Activated T-helper 2 cell treated with anti-CD3 and anti-CD28 coated beads, Interferon-gamma antibody, Interleukin-2, Interleukin-4, amounts not matched to agents 10 μg/mL and 5 μg/mL and 100 μg/mL, durations not matched to agents 14 hours and 24 hours and 36 hours (primary cell): Measurements from ENCODE around the gene PRKCE. TPM values are rescaled to one million over a fixed set of nuclear protein-coding genes. Genes with fewer than 3 reads are reported as not detected.

Source experiments
- DNase-seq: peaks from one replicate; pipeline ENCODE4 v3.0.0; 2021; ENCODE audit warnings: low spot score
- H3K27ac Mint-ChIP-seq: one replicate; pipeline ENCODE4 v1.8.0; 2021; ENCODE audit warnings: mixed read lengths
- H3K27me3 Mint-ChIP-seq: one replicate; pipeline ENCODE4 v1.8.0; 2021; ENCODE audit warnings: low read depth, mixed read lengths
- H3K36me3 Mint-ChIP-seq: one replicate; pipeline ENCODE4 v1.8.0; 2021; ENCODE audit warnings: low read depth, mixed read lengths
- H3K4me1 Mint-ChIP-seq: one replicate; pipeline ENCODE4 v1.8.0; 2021; ENCODE audit warnings: low read depth, mixed read lengths
- H3K4me3 Mint-ChIP-seq: one replicate; pipeline ENCODE4 v1.8.0; 2021; ENCODE audit warnings: low read depth, mild to moderate bottlenecking, moderate library complexity, mixed read lengths
- H3K9me3 Mint-ChIP-seq: one replicate; pipeline ENCODE4 v1.8.0; 2021; ENCODE audit warnings: mixed read lengths
- intact Hi-C: fragments of 100-400 bp; cut with micrococcal nuclease; formaldehyde crosslinking; loops from one replicate; pipeline ENCODE4 v1.15.1; 2023
- total RNA-seq: library from RNA; stranded (reverse); gene quantifications from 2 replicates; pipeline ENCODE4 v1.2.3, GENCODE V29; 2022

PRKCE gene
- total RNA-seq, 1 donor from 2014 or later, result 21.5 TPM

- peak; percentile 41 for DNase-seq
- Mint-ChIP-seq H3K9me3 (no peaks in the 10 kb centered on the region), H3K27ac (no peak overlapping the region), H3K4me1 (peaks cover 14% of the 10 kb centered on the region), H3K27me3 (no peaks in the 10 kb centered on the region), H3K4me3 (no peak overlapping the region), H3K36me3 (no peaks in the 10 kb centered on the region)
- intact Hi-C loops, result loop anchor here (1.0 to 2.0 kb wide), 2 partner anchors 135 to 158 kb away; no protein-coding TSS in a partner anchor
Observed at GRCh38 chr2:45778720-45779171, 127.3 kb downstream of the PRKCE start.

- Mint-ChIP-seq H3K36me3 (no peaks in the 10 kb centered on the region), H3K27me3 (no peaks in the 10 kb centered on the region), H3K4me1 (peaks cover 25% of the 10 kb centered on the region), H3K27ac (no peak overlapping the region), H3K9me3 (no peaks in the 10 kb centered on the region), H3K4me3 (no peak overlapping the region)
- no peak for DNase-seq
- intact Hi-C loops, result loop anchor here (10.0 kb wide), 1 partner anchor 64 kb away; no protein-coding TSS in a partner anchor
Observed at GRCh38 chr2:45780541-45781463, 129.3 kb downstream of the PRKCE start.

DNA sequence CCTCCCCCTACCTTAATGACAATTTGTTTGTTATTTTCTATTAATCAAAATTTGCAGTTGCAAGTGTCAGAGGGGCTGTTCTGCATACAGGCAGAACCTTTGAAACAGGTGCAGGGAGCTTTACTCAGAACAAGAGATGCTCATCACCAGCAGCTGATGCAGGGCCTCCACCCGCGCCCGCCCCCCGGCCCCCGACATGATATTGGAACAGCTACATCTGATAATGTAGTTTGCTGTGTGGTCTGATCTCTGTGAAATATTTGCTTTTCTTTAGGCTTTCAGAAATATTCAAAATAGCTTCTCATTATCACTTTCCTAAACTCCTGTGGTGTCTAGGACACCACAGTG, 130.0 kb downstream of the PRKCE start:
- intact Hi-C loops, result loop anchor here (10.0 kb wide), 1 partner anchor 63 kb away; no protein-coding TSS in a partner anchor
- H3K27ac Mint-ChIP-seq, result no peak overlapping the region
- H3K36me3 Mint-ChIP-seq, result no peaks in the 10 kb centered on the region

DNA sequence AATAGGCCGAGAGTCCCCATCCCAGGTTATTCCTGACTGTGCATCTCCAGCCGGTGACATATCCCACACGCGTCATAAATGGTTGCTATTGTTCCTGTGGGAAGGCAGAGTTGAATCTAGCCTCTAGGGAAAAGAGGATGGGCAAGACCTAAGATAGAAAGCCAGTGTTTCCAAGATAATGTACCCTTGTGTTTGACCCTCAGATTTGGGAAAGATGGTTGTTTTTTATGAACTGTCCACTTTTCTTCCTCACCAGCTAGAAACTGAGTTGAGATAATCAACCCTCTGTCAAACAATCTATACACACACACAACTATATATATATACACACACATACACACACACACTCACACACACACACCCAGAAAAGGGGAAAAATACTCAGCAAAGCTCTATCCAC, 131.0 kb downstream of the PRKCE start:
- H3K36me3 Mint-ChIP-seq, result no peaks in the 10 kb centered on the region
- no peak for DNase-seq
- no peak overlapping the region for H3K4me3 Mint-ChIP-seq
- no peaks in the 10 kb centered on the region for H3K27me3 Mint-ChIP-seq
- intact Hi-C loops, result loop anchor here (10.0 kb wide), 1 partner anchor 62 kb away; no protein-coding TSS in a partner anchor
- H3K27ac Mint-ChIP-seq, result no peak overlapping the region
- H3K4me1 Mint-ChIP-seq, result peaks cover 39% of the 10 kb centered on the region
- H3K9me3 Mint-ChIP-seq, result no peaks in the 10 kb centered on the region

More for the DNA sequence above, 130.0 kb downstream of the PRKCE start:
- no peaks in the 10 kb centered on the region for H3K27me3 Mint-ChIP-seq
- H3K9me3 Mint-ChIP-seq, result no peaks in the 10 kb centered on the region
- no peak for DNase-seq
- peaks cover 31% of the 10 kb centered on the region for H3K4me1 Mint-ChIP-seq
- no peak overlapping the region for H3K4me3 Mint-ChIP-seq

- Mint-ChIP-seq H3K36me3 (no peaks in the 10 kb centered on the region), H3K27me3 (no peaks in the 10 kb centered on the region), H3K27ac (no peak overlapping the region), H3K4me1 (peaks cover 39% of the 10 kb centered on the region), H3K4me3 (no peak overlapping the region), H3K9me3 (no peaks in the 10 kb centered on the region)
- intact Hi-C loops, result loop anchor here (10.0 kb wide), 1 partner anchor 62 kb away; no protein-coding TSS in a partner anchor
- DNase-seq, result no peak
Observed at GRCh38 chr2:45782986-45783385, 131.5 kb downstream of the PRKCE start.

- DNase-seq, result no peak
- Mint-ChIP-seq H3K4me3 (peak overlapping the region; percentile 11), H3K27me3 (no peaks in the 10 kb centered on the region), H3K36me3 (no peaks in the 10 kb centered on the region), H3K27ac (peak overlapping the region; percentile 68), H3K9me3 (no peaks in the 10 kb centered on the region), H3K4me1 (peaks cover 29% of the 10 kb centered on the region)
- intact Hi-C loops, result loop anchor here (10.0 kb wide), 1 partner anchor 59 kb away; no protein-coding TSS in a partner anchor
Observed at GRCh38 chr2:45786030-45786835, 134.8 kb downstream of the PRKCE start.

- Mint-ChIP-seq H3K36me3 (no peaks in the 10 kb centered on the region), H3K4me3 (no peak overlapping the region), H3K27ac (no peak overlapping the region), H3K4me1 (peaks cover 29% of the 10 kb centered on the region), H3K9me3 (no peaks in the 10 kb centered on the region), H3K27me3 (no peaks in the 10 kb centered on the region)
- intact Hi-C loops, result loop anchor here (10.0 kb wide), 1 partner anchor 58 kb away; no protein-coding TSS in a partner anchor
- DNase-seq, result no peak
Observed at GRCh38 chr2:45786836-45787357, 135.4 kb downstream of the PRKCE start.

DNA sequence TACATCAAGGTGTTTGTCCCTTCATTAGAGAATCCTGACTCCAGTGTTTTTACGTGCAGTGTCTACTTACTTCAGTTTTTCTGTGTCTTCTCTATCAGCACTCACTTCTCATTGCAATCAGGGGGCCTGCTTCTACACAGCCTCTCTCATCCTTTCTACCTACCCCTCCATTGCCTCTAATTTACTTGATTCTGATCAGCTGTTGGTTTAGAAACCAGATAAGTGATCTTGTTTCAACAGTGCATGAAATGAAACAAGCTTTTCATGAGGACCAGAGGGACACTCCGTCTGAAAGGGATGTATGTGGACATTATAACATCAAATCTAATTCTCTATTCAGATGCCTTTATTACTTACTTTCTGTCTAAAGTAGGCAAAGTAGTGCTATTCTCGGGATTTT, 136.9 kb downstream of the PRKCE start:
- H3K36me3 Mint-ChIP-seq, result no peaks in the 10 kb centered on the region
- intact Hi-C loops, result loop anchor here (10.0 kb wide), 1 partner anchor 56 kb away; no protein-coding TSS in a partner anchor
- H3K9me3 Mint-ChIP-seq, result no peaks in the 10 kb centered on the region
- no peak for DNase-seq
- no peaks in the 10 kb centered on the region for H3K27me3 Mint-ChIP-seq
- peaks cover 29% of the 10 kb centered on the region for H3K4me1 Mint-ChIP-seq
- H3K27ac Mint-ChIP-seq, result no peak overlapping the region
- H3K4me3 Mint-ChIP-seq, result no peak overlapping the region

- H3K36me3 Mint-ChIP-seq, result no peaks in the 10 kb centered on the region
- H3K9me3 Mint-ChIP-seq, result no peaks in the 10 kb centered on the region
- no peak overlapping the region for H3K27ac Mint-ChIP-seq
- peaks cover 24% of the 10 kb centered on the region for H3K4me1 Mint-ChIP-seq
- H3K27me3 Mint-ChIP-seq, result no peaks in the 10 kb centered on the region
- DNase-seq, result no peak
- no peak overlapping the region for H3K4me3 Mint-ChIP-seq
- intact Hi-C loops, result loop anchor here (10.0 kb wide), 1 partner anchor 55 kb away; no protein-coding TSS in a partner anchor
Observed at GRCh38 chr2:45789317-45789716, 137.8 kb downstream of the PRKCE start.

DNA sequence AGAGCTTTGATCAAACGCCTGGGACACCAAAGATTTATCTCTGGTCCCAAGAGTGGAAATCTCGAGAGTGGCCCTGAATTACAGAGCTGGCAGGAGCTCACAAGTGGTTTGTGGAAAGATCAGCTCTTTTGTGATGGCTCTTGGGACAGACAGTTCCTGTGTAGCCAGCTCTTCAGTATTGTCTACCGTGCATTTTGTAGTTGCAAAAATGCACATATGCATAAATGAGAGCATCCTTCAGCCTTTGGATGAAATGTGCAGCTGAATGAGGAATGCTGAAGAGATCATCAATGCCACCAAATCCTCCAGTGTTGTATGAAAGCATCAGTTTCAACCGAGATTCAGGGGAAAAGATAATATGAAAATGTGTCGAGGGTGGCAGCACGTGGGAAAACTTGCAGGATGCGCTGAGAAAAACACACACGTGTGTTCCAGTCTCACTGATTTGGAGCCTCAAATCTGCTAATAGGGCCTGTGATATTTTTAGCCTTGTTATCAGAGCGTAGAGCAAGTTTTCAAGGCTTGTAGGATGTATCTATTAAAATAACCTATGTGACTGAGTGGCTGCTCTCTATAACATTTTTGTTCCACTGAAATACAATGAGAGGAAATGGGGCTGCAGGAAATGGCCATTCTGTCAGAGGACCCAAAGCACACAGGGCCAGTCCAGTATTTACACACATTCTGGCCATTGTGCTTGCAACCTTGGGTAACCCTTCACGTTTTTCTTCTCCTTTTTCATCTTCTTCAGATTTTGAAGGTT, 138.7 kb downstream of the PRKCE start:
- Mint-ChIP-seq H3K4me3 (no peak overlapping the region), H3K36me3 (no peaks in the 10 kb centered on the region), H3K27ac (no peak overlapping the region), H3K9me3 (no peaks in the 10 kb centered on the region), H3K4me1 (peaks cover 24% of the 10 kb centered on the region), H3K27me3 (no peaks in the 10 kb centered on the region)
- DNase-seq, result no peak
- intact Hi-C loops, result loop anchor here (10.0 kb wide), 2 partner anchors 55 to 395 kb away; no protein-coding TSS in a partner anchor

- peaks cover 3% of the 10 kb centered on the region for H3K4me1 Mint-ChIP-seq
- no peak overlapping the region for H3K27ac Mint-ChIP-seq
- H3K36me3 Mint-ChIP-seq, result no peaks in the 10 kb centered on the region
- DNase-seq, result no peak
- H3K9me3 Mint-ChIP-seq, result no peaks in the 10 kb centered on the region
- H3K4me3 Mint-ChIP-seq, result no peak overlapping the region
- H3K27me3 Mint-ChIP-seq, result peaks cover 3% of the 10 kb centered on the region
- intact Hi-C loops, result loop anchor here (10.0 kb wide), 1 partner anchor 391 kb away; no protein-coding TSS in a partner anchor
Observed at GRCh38 chr2:45793305-45793962, 142.0 kb downstream of the PRKCE start.
